CD4-positive, alpha-beta T cell (primary cell): ENCODE results near the gene TRMU. TPM values are rescaled to one million over a fixed set of nuclear protein-coding genes. Genes with fewer than 3 reads are reported as not detected.

Experiments
- ATAC-seq: fragments of 200-7000 bp; cut with Tn5 transposase; one replicate; pipeline ENCODE4 v1.10.0; 2022; ENCODE audit warnings: mild to moderate bottlenecking; ENCODE audit not compliant: poor library complexity
- CTCF ChIA-PET: fragments of 350-600 bp; sonication (Branson Sonifier 250); formaldehyde crosslinking; loops from one replicate; lab custom pipeline; 2021; ENCODE audit warnings: antibody characterized with exemption, inconsistent platforms; lab: Charles Lee
- POLR2A ChIA-PET: fragments of 350-600 bp; sonication (Branson Sonifier 250); formaldehyde crosslinking; loops from one replicate; lab custom pipeline; 2021; ENCODE audit warnings: antibody characterized with exemption, inconsistent platforms; lab: Charles Lee
- DNase-seq, 14 experiments: peaks; one replicate each; pipeline ENCODE4 v3.0.0-alpha.2; 2013 to 2020; ENCODE audit warnings: mixed read lengths in 2 of 14
- H3K27ac ChIP-seq, 2 donors: one replicate each; pipeline versions ENCODE4 v1.5.1 to v1.7.0; 2013; ENCODE audit warnings: low read length in 2 of 2, low read depth in 1 of 2, mild to moderate bottlenecking in 1 of 2
- H3K27me3 ChIP-seq, 2 experiments: 1 replicate in 1 of 2; 2 replicates in 1 of 2; pipeline versions ENCODE4 v1.6.1 to v1.7.0; 2013; ENCODE audit warnings: low read length in 2 of 2, control low read depth in 1 of 2, mild to moderate bottlenecking in 1 of 2, moderate library complexity in 1 of 2; ENCODE audit not compliant: insufficient read depth in 2 of 2, control insufficient read depth in 1 of 2
- H3K36me3 ChIP-seq: one replicate; pipeline ENCODE4 v1.6.1; 2013; ENCODE audit warnings: low read length, control low read depth; ENCODE audit not compliant: insufficient read depth
- H3K4me1 ChIP-seq: one replicate; pipeline ENCODE4 v1.6.1; 2013; ENCODE audit warnings: low read length, control low read depth; ENCODE audit not compliant: insufficient read depth
- H3K4me3 ChIP-seq: one replicate; pipeline ENCODE4 v1.5.1; 2013; ENCODE audit warnings: mild to moderate bottlenecking, low read length, moderate library complexity
- H3K9me3 ChIP-seq, 2 experiments: 1 replicate in 1 of 2; 2 replicates in 1 of 2; pipeline versions ENCODE4 v1.6.1 to v1.7.0; 2013; ENCODE audit warnings: low read length in 2 of 2, mild to moderate bottlenecking in 2 of 2, control low read depth in 1 of 2, moderate library complexity in 1 of 2; ENCODE audit not compliant: control insufficient read depth in 1 of 2, insufficient read depth in 1 of 2
- H3K27ac Mint-ChIP-seq: one replicate; pipeline ENCODE4 v1.8.0; 2020; ENCODE audit warnings: mixed read lengths
- H3K27me3 Mint-ChIP-seq: one replicate; pipeline ENCODE4 v1.8.0; 2021; ENCODE audit warnings: mixed read lengths
- H3K36me3 Mint-ChIP-seq: one replicate; pipeline ENCODE4 v1.8.0; 2021; ENCODE audit warnings: low read depth, mixed read lengths
- H3K4me1 Mint-ChIP-seq: one replicate; pipeline ENCODE4 v1.8.0; 2021; ENCODE audit warnings: low read depth, mixed read lengths
- H3K4me3 Mint-ChIP-seq: one replicate; pipeline ENCODE4 v1.8.0; 2020; ENCODE audit warnings: mild to moderate bottlenecking, mixed read lengths
- H3K9me3 Mint-ChIP-seq: one replicate; pipeline ENCODE4 v1.8.0; 2020; ENCODE audit warnings: mixed read lengths
- CTCF ChIP-seq: fragments of 200-600 bp; IDR thresholded peaks from one replicate; pipeline ENCODE4 v1.8.0; 2022; ENCODE audit warnings: antibody characterized with exemption, mild to moderate bottlenecking
- intact Hi-C, 2 experiments: fragments of 100-400 bp; cut with DNase I in 1 of 2; cut with micrococcal nuclease in 1 of 2; formaldehyde crosslinking; loops; one replicate each; pipeline versions ENCODE4 v1.15.1 to v1.9.0; 2023 to 2025; cut with DNase I, micrococcal nuclease
- total RNA-seq, 174 experiments: library from RNA in 2 of 174; stranded (reverse) in 2 of 174; gene quantifications; one replicate each; pipeline ENCODE4 v1.2.3 and lab custom pipeline; 2021 to 2026

Gene TRMU
- total RNA-seq, 2 experiments from 2014 or later = 65.2 to 65.4 TPM

- POLR2A ChIA-PET = no interaction called here
- DNase-seq = no peak
- H3K36me3 ChIP-seq = peaks cover 94% of the 10 kb centered on the region
- Mint-ChIP-seq H3K36me3 (peaks cover 93% of the 10 kb centered on the region), H3K27me3 (no peaks in the 10 kb centered on the region), H3K27ac (no peak overlapping the region), H3K4me1 (peaks cover 1% of the 10 kb centered on the region), H3K9me3 (no peaks in the 10 kb centered on the region), H3K4me3 (no peak overlapping the region)
- no peak overlapping the region for H3K27ac ChIP-seq
- H3K4me3 ChIP-seq = no peak overlapping the region
- H3K27me3 ChIP-seq = no peaks in the 10 kb centered on the region
- no peaks in the 10 kb centered on the region for H3K9me3 ChIP-seq
- intact Hi-C loops = no loop called here
- CTCF ChIA-PET = interaction anchor here (1.2 kb wide), 1 partner anchor 18 kb away, joined by 3 read pairs; no protein-coding TSS in a partner anchor
- no peak for TF ChIP-seq CTCF
- H3K4me1 ChIP-seq = no peaks in the 10 kb centered on the region
- ATAC-seq = no peak
These were observed 13.7 kb downstream of the TRMU start for GRCh38 chr22:46349238-46349637.

- Histone ChIP-seq H3K27ac (no peak overlapping the region), H3K27me3 (no peaks in the 10 kb centered on the region), H3K4me1 (no peaks in the 10 kb centered on the region), H3K4me3 (no peak overlapping the region), H3K36me3 (peaks cover 92% of the 10 kb centered on the region), H3K9me3 (no peaks in the 10 kb centered on the region)
- no peak for DNase-seq
- POLR2A ChIA-PET = no interaction called here
- ATAC-seq = no peak
- intact Hi-C loops = no loop called here
- Mint-ChIP-seq H3K36me3 (peaks cover 91% of the 10 kb centered on the region), H3K9me3 (no peaks in the 10 kb centered on the region), H3K4me1 (no peaks in the 10 kb centered on the region), H3K27ac (no peak overlapping the region), H3K27me3 (no peaks in the 10 kb centered on the region), H3K4me3 (no peak overlapping the region)
- CTCF ChIA-PET = interaction anchor here (1.2 kb wide), 1 partner anchor 18 kb away, joined by 3 read pairs; no protein-coding TSS in a partner anchor
- TF ChIP-seq CTCF = no peak
These were observed 14.2 kb downstream of the TRMU start for GRCh38 chr22:46349681-46350080.

GRCh38 chr22:46350121-46350520, 14.6 kb downstream of the TRMU start:
- peaks cover under 1% of the 10 kb centered on the region for H3K4me1 ChIP-seq
- H3K36me3 ChIP-seq = peaks cover 94% of the 10 kb centered on the region
- no peaks in the 10 kb centered on the region for H3K9me3 ChIP-seq
- Mint-ChIP-seq H3K4me1 (no peaks in the 10 kb centered on the region), H3K9me3 (no peaks in the 10 kb centered on the region), H3K27ac (no peak overlapping the region), H3K36me3 (peaks cover 88% of the 10 kb centered on the region), H3K27me3 (no peaks in the 10 kb centered on the region), H3K4me3 (no peak overlapping the region)
- ChIA-PET CTCF (interaction anchor here (1.2 kb wide), 1 partner anchor 17 kb away, joined by 3 read pairs; no protein-coding TSS in a partner anchor), POLR2A (no interaction called here)
- intact Hi-C loops = no loop called here
- ATAC-seq (no peak), DNase-seq (no peak)
- no peaks in the 10 kb centered on the region for H3K27me3 ChIP-seq
- no peak overlapping the region for H3K27ac ChIP-seq
- no peak for TF ChIP-seq CTCF
- no peak overlapping the region for H3K4me3 ChIP-seq
